ENCODE measurements around the gene FCER1G.

Gene FCER1G

GRCh38 chr1:161215076-161215475 lies at the start of gene FCER1G:
Gene FCER1G, plus strand, starts transcription at chr1:161215295. Its CDS starts 27 bp downstream, at chr1:161215322.
- DNase-seq (ENCODE audit: low read depth in 2 of 2), result no peak
- H3K4me3 ChIP-seq (replicated peaks in 1 of 2; ENCODE audit: low read depth in 2 of 2, low read length in 2 of 2), result no peak within 1 kb of the TSS
- TF ChIP-seq CTCF (IDR thresholded peaks at IDR 0.05; ENCODE audit: low read depth, low read length), result no peak

GRCh38 chr1:161165742-161166668 lies 49.1 kb upstream of the FCER1G start, which contains the start of gene PPOX:
Gene PPOX, plus strand, starts transcription at chr1:161166426. Its CDS starts 422 bp downstream, at chr1:161166848.
- peak within 1 kb of the TSS; percentile 77 to 79 for H3K4me3 ChIP-seq (replicated peaks in 1 of 2; ENCODE audit: low read depth in 2 of 2, low read length in 2 of 2)
- peak; percentile 56 for TF ChIP-seq CTCF (IDR thresholded peaks at IDR 0.05; ENCODE audit: low read depth, low read length)

GRCh38 chr1:161166669-161167548 lies 48.2 kb upstream of the FCER1G start:
- peak overlapping the region; percentile 77 to 79 for H3K4me3 ChIP-seq (replicated peaks in 1 of 2; ENCODE audit: low read depth in 2 of 2, low read length in 2 of 2)
- no peak for DNase-seq (ENCODE audit: low read depth in 2 of 2)
- TF ChIP-seq CTCF (IDR thresholded peaks at IDR 0.05; ENCODE audit: low read depth, low read length), result no peak

More at GRCh38 chr1:161165742-161166668, 49.1 kb upstream of the FCER1G start, which contains the start of gene PPOX:
- DNase-seq (ENCODE audit: low read depth in 2 of 2), result peak; percentile 99

GRCh38 chr1:161168906-161169305 lies 46.2 kb upstream of the FCER1G start:
- no peak for TF ChIP-seq CTCF (IDR thresholded peaks at IDR 0.05; ENCODE audit: low read depth, low read length)
- H3K4me3 ChIP-seq (replicated peaks in 1 of 2; ENCODE audit: low read depth in 2 of 2, low read length in 2 of 2), result no peak overlapping the region
- DNase-seq (ENCODE audit: low read depth in 2 of 2), result no peak

- TF ChIP-seq CTCF (IDR thresholded peaks at IDR 0.05; ENCODE audit: low read depth, low read length), result peak; percentile 30
- no peak overlapping the region for H3K4me3 ChIP-seq (replicated peaks in 1 of 2; ENCODE audit: low read depth in 2 of 2, low read length in 2 of 2)
- peak in 1 of 2 donors; percentile 16 for DNase-seq (ENCODE audit: low read depth in 2 of 2)
Measured at GRCh38 chr1:161171191-161171590, 43.9 kb upstream of the FCER1G start.

- TF ChIP-seq CTCF (IDR thresholded peaks at IDR 0.05; ENCODE audit: low read depth, low read length), result no peak
- DNase-seq (ENCODE audit: low read depth in 2 of 2), result no peak
- no peak overlapping the region for H3K4me3 ChIP-seq (replicated peaks in 1 of 2; ENCODE audit: low read depth in 2 of 2, low read length in 2 of 2)
Measured at GRCh38 chr1:161171696-161172095, 43.4 kb upstream of the FCER1G start.
